WTC11 (cell line): ENCODE data around the gene CCDC57. TPM values are rescaled to one million over a fixed set of nuclear protein-coding genes. Genes with fewer than 3 reads are reported as not detected.

Source experiments
- ATAC-seq: fragments of 200-7000 bp; cut with Tn5 transposase; 2 replicates; pipeline ENCODE4 v1.10.0; 2021; ENCODE audit warnings: mild to moderate bottlenecking, moderate library complexity
- CTCF ChIA-PET: fragments of 300-600 bp; sonication (Branson Sonifier 250); formaldehyde crosslinking; loops from one replicate; lab custom pipeline; 2021; ENCODE audit warnings: antibody characterized with exemption; lab: Charles Lee
- POLR2A ChIA-PET: fragments of 350-600 bp; sonication (Branson Sonifier 250); formaldehyde crosslinking; loops from one replicate; lab custom pipeline; 2021; ENCODE audit warnings: antibody characterized with exemption; lab: Charles Lee
- DNase-seq: peaks from one replicate; pipeline ENCODE4 v3.0.0; 2021; ENCODE audit warnings: low spot score
- H3K27ac Mint-ChIP-seq: 2 replicates; pipeline ENCODE4 v1.8.0; 2021; ENCODE audit warnings: mixed read lengths
- H3K27me3 Mint-ChIP-seq: 2 replicates; pipeline ENCODE4 v1.8.0; 2021; ENCODE audit warnings: low read depth, mild to moderate bottlenecking, moderate library complexity, mixed read lengths
- H3K36me3 Mint-ChIP-seq: 2 replicates; pipeline ENCODE4 v1.8.0; 2021; ENCODE audit warnings: mixed read lengths
- H3K4me1 Mint-ChIP-seq: 2 replicates; pipeline ENCODE4 v1.8.0; 2022; ENCODE audit warnings: mixed read lengths
- H3K4me3 Mint-ChIP-seq: 2 replicates; pipeline ENCODE4 v1.8.0; 2021; ENCODE audit warnings: mild to moderate bottlenecking, moderate library complexity, mixed read lengths
- H3K9me3 Mint-ChIP-seq: 2 replicates; pipeline ENCODE4 v1.8.0; 2021; ENCODE audit warnings: mixed read lengths
- FOXK1 ChIP-seq: sonication (generic); formaldehyde crosslinking; IDR thresholded peaks from 2 replicates; pipeline ENCODE4 v1.8.0; 2022; ENCODE audit warnings: mild to moderate bottlenecking, moderate library complexity, missing genetic modification reagents
- GABPB1 ChIP-seq: sonication (generic); formaldehyde crosslinking; IDR thresholded peaks from 2 replicates; pipeline ENCODE4 v1.8.1; 2023; ENCODE audit warnings: mild to moderate bottlenecking, missing genetic modification reagents
- HMGA2 ChIP-seq: fragments of 250-450 bp; sonication (Bioruptor Pico); IDR thresholded peaks from 2 replicates; pipeline ENCODE4 v1.4.0; 2021; ENCODE audit warnings: mild to moderate bottlenecking, moderate library complexity
- IRF2 ChIP-seq: sonication (generic); formaldehyde crosslinking; IDR thresholded peaks from 2 replicates; pipeline ENCODE4 v1.8.0; 2022; ENCODE audit warnings: low read depth, missing genetic modification reagents, borderline replicate concordance
- NFYB ChIP-seq: sonication (generic); formaldehyde crosslinking; conservative IDR thresholded peaks from 2 replicates; pipeline ENCODE4 v1.8.0; 2022; ENCODE audit warnings: low read depth, missing genetic modification reagents
- NR3C1 ChIP-seq: sonication (generic); formaldehyde crosslinking; conservative IDR thresholded peaks from 2 replicates; pipeline ENCODE4 v1.8.1; 2023; ENCODE audit warnings: low read depth, mild to moderate bottlenecking, missing genetic modification reagents
- SMAD3 ChIP-seq: sonication (generic); formaldehyde crosslinking; IDR thresholded peaks from 2 replicates; pipeline ENCODE4 v1.8.0; 2022; ENCODE audit warnings: missing genetic modification reagents, mild to moderate bottlenecking, borderline replicate concordance
- SOX15 ChIP-seq: fragments of 250-450 bp; sonication (Bioruptor Pico); IDR thresholded peaks from 2 replicates; pipeline ENCODE4 v1.9.0; 2021; ENCODE audit warnings: mild to moderate bottlenecking
- ZBTB21 ChIP-seq: sonication (generic); formaldehyde crosslinking; IDR thresholded peaks from 2 replicates; pipeline ENCODE4 v1.8.1; 2023; ENCODE audit warnings: mild to moderate bottlenecking, missing genetic modification reagents, borderline replicate concordance
- ZNF396 ChIP-seq: fragments of 250-450 bp; sonication (Bioruptor Pico); IDR thresholded peaks from 2 replicates; pipeline ENCODE4 v1.8.0; 2021; ENCODE audit warnings: mild to moderate bottlenecking, moderate library complexity, borderline replicate concordance
- total RNA-seq: library from RNA; stranded (reverse); gene quantifications from 3 replicates; pipeline ENCODE4 v1.2.3, GENCODE V29; 2021
- TF ChIP-seq, protein P1 (sequence below): fragments of 250-450 bp; sonication (Bioruptor Pico); IDR thresholded peaks from 2 replicates; pipeline ENCODE4 v1.9.0; 2021; ENCODE audit warnings: mild to moderate bottlenecking
- TF ChIP-seq, protein P2 (sequence below): sonication (generic); formaldehyde crosslinking; IDR thresholded peaks from 2 replicates; pipeline ENCODE4 v1.8.0; 2022; ENCODE audit warnings: mild to moderate bottlenecking, missing genetic modification reagents
- TF ChIP-seq, protein P3 (sequence below): sonication (generic); formaldehyde crosslinking; IDR thresholded peaks from 2 replicates; pipeline ENCODE4 v1.8.0; 2022; ENCODE audit warnings: mild to moderate bottlenecking, missing genetic modification reagents
- TF ChIP-seq, protein P4 (sequence below): sonication (generic); formaldehyde crosslinking; IDR thresholded peaks from 2 replicates; pipeline ENCODE4 v1.8.0; 2022; ENCODE audit warnings: mild to moderate bottlenecking, missing genetic modification reagents
- TF ChIP-seq, protein P5 (sequence below): sonication (generic); formaldehyde crosslinking; conservative IDR thresholded peaks from 2 replicates; pipeline ENCODE4 v1.8.1; 2022; ENCODE audit warnings: mild to moderate bottlenecking, missing genetic modification reagents
- TF ChIP-seq, protein P6 (sequence below): sonication (generic); formaldehyde crosslinking; IDR thresholded peaks from 2 replicates; pipeline ENCODE4 v1.8.0; 2022; ENCODE audit warnings: missing genetic modification reagents

Gene CCDC57
- total RNA-seq, 1 experiment from 2014 or later = 20.0 TPM

DNA sequence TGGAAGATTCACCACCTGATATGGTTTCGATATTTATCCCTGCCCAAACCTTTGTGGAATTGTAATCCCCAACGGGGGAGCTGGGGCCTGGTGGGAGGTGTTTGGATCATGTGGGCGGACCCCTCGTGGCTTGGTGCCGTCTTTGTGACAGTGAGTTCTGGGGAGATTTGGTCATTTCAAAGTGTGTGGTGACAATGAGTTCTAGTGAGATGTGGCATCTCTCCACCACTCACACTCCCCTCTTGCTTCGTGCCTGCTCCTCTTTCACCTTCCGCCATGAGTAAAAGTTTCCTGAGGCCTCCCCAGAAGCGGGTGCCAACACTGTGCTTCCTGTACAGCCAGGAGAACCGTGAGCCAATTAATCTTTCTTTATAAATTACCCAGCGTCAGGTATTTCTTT lies 9.7 kb downstream of the CCDC57 start:
- Mint-ChIP-seq H3K27me3 (peaks cover 3% of the 10 kb centered on the region; the same call in 1 of the 2 replicates), H3K9me3 (no peaks in the 10 kb centered on the region), H3K27ac (no peak overlapping the region), H3K4me1 (peaks cover 10% of the 10 kb centered on the region), H3K4me3 (no peak overlapping the region), H3K36me3 (no peaks in the 10 kb centered on the region)
- no peak for TF ChIP-seq IRF2 (CRISPR knock-in tag)
- TF ChIP-seq, protein P1, sequence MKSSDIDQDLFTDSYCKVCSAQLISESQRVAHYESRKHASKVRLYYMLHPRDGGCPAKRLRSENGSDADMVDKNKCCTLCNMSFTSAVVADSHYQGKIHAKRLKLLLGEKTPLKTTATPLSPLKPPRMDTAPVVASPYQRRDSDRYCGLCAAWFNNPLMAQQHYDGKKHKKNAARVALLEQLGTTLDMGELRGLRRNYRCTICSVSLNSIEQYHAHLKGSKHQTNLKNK (CRISPR knock-in tag) = no peak
- TF ChIP-seq, protein P2, sequence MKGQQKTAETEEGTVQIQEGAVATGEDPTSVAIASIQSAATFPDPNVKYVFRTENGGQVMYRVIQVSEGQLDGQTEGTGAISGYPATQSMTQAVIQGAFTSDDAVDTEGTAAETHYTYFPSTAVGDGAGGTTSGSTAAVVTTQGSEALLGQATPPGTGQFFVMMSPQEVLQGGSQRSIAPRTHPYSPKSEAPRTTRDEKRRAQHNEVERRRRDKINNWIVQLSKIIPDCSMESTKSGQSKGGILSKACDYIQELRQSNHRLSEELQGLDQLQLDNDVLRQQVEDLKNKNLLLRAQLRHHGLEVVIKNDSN (CRISPR knock-in tag) = no peak
- TF ChIP-seq ZBTB21 (CRISPR knock-in tag) = no peak
- no peak for ATAC-seq
- ChIA-PET CTCF (interaction anchor here (0.8 to 1.3 kb wide), 3 partner anchors 22 to 97 kb away, joined by 4 to 6 read pairs (median 4); no protein-coding TSS in a partner anchor), POLR2A (no interaction called here)
- DNase-seq = no peak

DNA sequence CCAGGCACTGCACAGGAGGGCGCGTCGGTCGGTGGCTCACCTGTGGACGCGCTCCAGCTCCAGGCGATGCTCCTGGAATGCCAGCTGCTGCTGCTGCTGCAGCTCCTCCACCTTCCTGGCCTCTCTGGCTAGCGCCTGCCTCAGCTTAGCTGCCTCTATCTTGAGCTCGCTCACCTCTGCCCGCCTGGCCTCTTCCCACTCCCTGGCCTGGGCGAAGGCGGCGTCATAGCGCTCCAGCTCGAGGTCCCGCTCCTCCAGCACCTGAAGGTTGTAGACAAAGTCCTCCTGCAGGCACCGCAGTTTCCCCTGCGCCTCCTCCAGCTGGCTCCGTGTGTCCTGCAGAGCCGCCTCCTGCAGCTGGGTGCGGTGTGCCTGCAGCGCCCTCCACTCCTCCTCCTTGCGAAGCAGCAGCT lies 11.1 kb downstream of the CCDC57 start:
- H3K27me3 Mint-ChIP-seq = peaks cover 3% of the 10 kb centered on the region; the same call in 1 of the 2 replicates
- DNase-seq (no peak), ATAC-seq (no peak)
- TF ChIP-seq SMAD3 (CRISPR knock-in tag) = no peak
- no peak for TF ChIP-seq NR3C1 (CRISPR knock-in tag)
- TF ChIP-seq, protein P3, sequence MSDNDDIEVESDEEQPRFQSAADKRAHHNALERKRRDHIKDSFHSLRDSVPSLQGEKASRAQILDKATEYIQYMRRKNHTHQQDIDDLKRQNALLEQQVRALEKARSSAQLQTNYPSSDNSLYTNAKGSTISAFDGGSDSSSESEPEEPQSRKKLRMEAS (CRISPR knock-in tag) = no peak
- no peak for TF ChIP-seq ZNF396 (CRISPR knock-in tag)
- TF ChIP-seq, protein P4, sequence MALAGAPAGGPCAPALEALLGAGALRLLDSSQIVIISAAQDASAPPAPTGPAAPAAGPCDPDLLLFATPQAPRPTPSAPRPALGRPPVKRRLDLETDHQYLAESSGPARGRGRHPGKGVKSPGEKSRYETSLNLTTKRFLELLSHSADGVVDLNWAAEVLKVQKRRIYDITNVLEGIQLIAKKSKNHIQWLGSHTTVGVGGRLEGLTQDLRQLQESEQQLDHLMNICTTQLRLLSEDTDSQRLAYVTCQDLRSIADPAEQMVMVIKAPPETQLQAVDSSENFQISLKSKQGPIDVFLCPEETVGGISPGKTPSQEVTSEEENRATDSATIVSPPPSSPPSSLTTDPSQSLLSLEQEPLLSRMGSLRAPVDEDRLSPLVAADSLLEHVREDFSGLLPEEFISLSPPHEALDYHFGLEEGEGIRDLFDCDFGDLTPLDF (CRISPR knock-in tag) = no peak
- TF ChIP-seq SOX15 (CRISPR knock-in tag) = no peak
- TF ChIP-seq GABPB1 (CRISPR knock-in tag) = no peak
- no peak for TF ChIP-seq FOXK1
- no peak for TF ChIP-seq HMGA2
- TF ChIP-seq, protein P5, sequence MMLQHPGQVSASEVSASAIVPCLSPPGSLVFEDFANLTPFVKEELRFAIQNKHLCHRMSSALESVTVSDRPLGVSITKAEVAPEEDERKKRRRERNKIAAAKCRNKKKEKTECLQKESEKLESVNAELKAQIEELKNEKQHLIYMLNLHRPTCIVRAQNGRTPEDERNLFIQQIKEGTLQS (CRISPR knock-in tag) = no peak
- no peak for TF ChIP-seq NFYB (CRISPR knock-in tag)
- TF ChIP-seq, protein P6, sequence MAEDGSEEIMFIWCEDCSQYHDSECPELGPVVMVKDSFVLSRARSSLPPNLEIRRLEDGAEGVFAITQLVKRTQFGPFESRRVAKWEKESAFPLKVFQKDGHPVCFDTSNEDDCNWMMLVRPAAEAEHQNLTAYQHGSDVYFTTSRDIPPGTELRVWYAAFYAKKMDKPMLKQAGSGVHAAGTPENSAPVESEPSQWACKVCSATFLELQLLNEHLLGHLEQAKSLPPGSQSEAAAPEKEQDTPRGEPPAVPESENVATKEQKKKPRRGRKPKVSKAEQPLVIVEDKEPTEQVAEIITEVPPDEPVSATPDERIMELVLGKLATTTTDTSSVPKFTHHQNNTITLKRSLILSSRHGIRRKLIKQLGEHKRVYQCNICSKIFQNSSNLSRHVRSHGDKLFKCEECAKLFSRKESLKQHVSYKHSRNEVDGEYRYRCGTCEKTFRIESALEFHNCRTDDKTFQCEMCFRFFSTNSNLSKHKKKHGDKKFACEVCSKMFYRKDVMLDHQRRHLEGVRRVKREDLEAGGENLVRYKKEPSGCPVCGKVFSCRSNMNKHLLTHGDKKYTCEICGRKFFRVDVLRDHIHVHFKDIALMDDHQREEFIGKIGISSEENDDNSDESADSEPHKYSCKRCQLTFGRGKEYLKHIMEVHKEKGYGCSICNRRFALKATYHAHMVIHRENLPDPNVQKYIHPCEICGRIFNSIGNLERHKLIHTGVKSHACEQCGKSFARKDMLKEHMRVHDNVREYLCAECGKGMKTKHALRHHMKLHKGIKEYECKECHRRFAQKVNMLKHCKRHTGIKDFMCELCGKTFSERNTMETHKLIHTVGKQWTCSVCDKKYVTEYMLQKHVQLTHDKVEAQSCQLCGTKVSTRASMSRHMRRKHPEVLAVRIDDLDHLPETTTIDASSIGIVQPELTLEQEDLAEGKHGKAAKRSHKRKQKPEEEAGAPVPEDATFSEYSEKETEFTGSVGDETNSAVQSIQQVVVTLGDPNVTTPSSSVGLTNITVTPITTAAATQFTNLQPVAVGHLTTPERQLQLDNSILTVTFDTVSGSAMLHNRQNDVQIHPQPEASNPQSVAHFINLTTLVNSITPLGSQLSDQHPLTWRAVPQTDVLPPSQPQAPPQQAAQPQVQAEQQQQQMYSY (CRISPR knock-in tag) = no peak
- no peaks in the 10 kb centered on the region for H3K9me3 Mint-ChIP-seq
- CTCF ChIA-PET = interaction anchor here (1.3 to 1.6 kb wide), 2 partner anchors 35 to 171 kb away, joined by 4 to 6 read pairs; no protein-coding TSS in a partner anchor
- H3K27ac Mint-ChIP-seq = no peak overlapping the region
- H3K4me1 Mint-ChIP-seq = peaks cover 10% of the 10 kb centered on the region
- POLR2A ChIA-PET = no interaction called here
- peaks cover 3% of the 10 kb centered on the region; the same call in 1 of the 2 replicates for H3K36me3 Mint-ChIP-seq
- H3K4me3 Mint-ChIP-seq = no peak overlapping the region
